Keratinocyte (primary cell): ENCODE results near the gene LRRC4C. TPM values are rescaled to one million over a fixed set of nuclear protein-coding genes. Genes with fewer than 3 reads are reported as not detected.

Experiments used
- DNase-seq: peaks from one replicate; pipeline ENCODE4 v3.0.0-alpha.2; 2011; ENCODE audit warnings: low read depth, missing footprints, low spot score
- FAIRE-seq: peaks from 2 replicates; lab custom pipeline; 2011; peaks lifted over from hg19 to GRCh38; lab: Jason Lieb, UNC
- H2AFZ ChIP-seq: 2 replicates; pipeline ENCODE4 v1.6.0; 2012; ENCODE audit warnings: low read length, control low read depth, inconsistent platforms; ENCODE audit not compliant: control insufficient read depth
- H3K27ac ChIP-seq: 2 replicates; pipeline ENCODE4 v1.5.1; 2011; ENCODE audit warnings: low read length; ENCODE audit not compliant: control insufficient read depth, insufficient read depth
- H3K27me3 ChIP-seq: 3 replicates; pipeline ENCODE4 v1.6.0; 2011; ENCODE audit warnings: low read length; ENCODE audit not compliant: control insufficient read depth, insufficient read depth; ENCODE audit errors: extremely low read depth
- H3K36me3 ChIP-seq, 2 experiments: 2 replicates in 1 of 2; 3 replicates in 1 of 2; pipeline ENCODE4 v1.5.1; 2011; ENCODE audit warnings: low read length in 2 of 2, mild to moderate bottlenecking in 1 of 2; ENCODE audit not compliant: control insufficient read depth in 2 of 2, insufficient read depth in 2 of 2; ENCODE audit errors: extremely low read depth in 1 of 2
- H3K4me1 ChIP-seq: 3 replicates; pipeline ENCODE4 v1.5.1; 2011; ENCODE audit warnings: low read length; ENCODE audit not compliant: control insufficient read depth, insufficient read depth; ENCODE audit errors: extremely low read depth
- H3K4me2 ChIP-seq: 3 replicates; pipeline ENCODE4 v1.6.0; 2011; ENCODE audit warnings: low read depth, low read length; ENCODE audit not compliant: control insufficient read depth, insufficient read depth; ENCODE audit errors: extremely low read depth
- H3K4me3 ChIP-seq, 3 experiments: fragments of 200-600 bp in 1 of 3; sonication (generic) in 1 of 3; 2 replicates in 2 of 3; 3 replicates in 1 of 3; pipeline ENCODE4 v1.5.1; 2011 to 2016; ENCODE audit warnings: low read length in 3 of 3, mild to moderate bottlenecking in 3 of 3, control low read depth in 2 of 3, inconsistent platforms in 1 of 3, low read depth in 1 of 3, mixed read lengths in 1 of 3, mixed run types in 1 of 3, moderate library complexity in 1 of 3; ENCODE audit not compliant: control insufficient read depth in 2 of 3, insufficient read depth in 2 of 3; ENCODE audit errors: extremely low read depth in 1 of 3
- H3K79me2 ChIP-seq: 2 replicates; pipeline ENCODE4 v1.6.0; 2012; ENCODE audit warnings: low read length; ENCODE audit not compliant: control insufficient read depth, insufficient read depth
- H3K9ac ChIP-seq: 3 replicates; pipeline ENCODE4 v1.6.0; 2011; ENCODE audit warnings: low read length; ENCODE audit not compliant: control insufficient read depth, insufficient read depth; ENCODE audit errors: extremely low read depth
- H3K9me1 ChIP-seq: 3 replicates; pipeline ENCODE4 v1.6.0; 2011; ENCODE audit warnings: low read length; ENCODE audit not compliant: control insufficient read depth, insufficient read depth; ENCODE audit errors: extremely low read depth
- H3K9me3 ChIP-seq: 2 replicates; pipeline ENCODE4 v1.5.1; 2012; ENCODE audit warnings: low read depth, low read length; ENCODE audit not compliant: control insufficient read depth
- H4K20me1 ChIP-seq: 3 replicates; pipeline ENCODE4 v1.6.0; 2011; ENCODE audit warnings: low read length; ENCODE audit not compliant: control insufficient read depth, insufficient read depth; ENCODE audit errors: extremely low read depth
- EZH2 ChIP-seq: IDR thresholded peaks from one replicate; pipeline ENCODE4 v1.6.1; 2012; ENCODE audit warnings: inconsistent platforms, mild to moderate bottlenecking, low read length, moderate library complexity
- dilution Hi-C: fragments of 300-500 bp; cut with MboI; formaldehyde crosslinking; loops from one replicate; pipeline ENCODE4 v1.7.0; 2020; ENCODE audit warnings: low sequenced_read_pairs; ENCODE audit not compliant: extremely low pct_ligation_motif_present
- polyA plus RNA-seq, 5 experiments: library from polyadenylated mRNA; depleted of rRNA in 3 of 5; stranded (reverse) in 3 of 5; stranded (forward) in 1 of 5; unstranded in 1 of 5; fragments of >200 nt; gene quantifications; 1 replicate in 1 of 5; 2 replicates in 3 of 5; 3 replicates in 1 of 5; pipeline versions ENCODE4 v1.2.1 to v1.2.3, GENCODE V29; 2011 to 2012; ENCODE audit warnings: missing spikeins in 2 of 5, low read depth in 1 of 5, low replicate concordance in 1 of 5
- TF ChIP-seq, protein P1 (sequence below), 3 experiments: IDR thresholded peaks in 1 of 3; conservative IDR thresholded peaks in 1 of 3; optimal IDR thresholded peaks in 1 of 3; 2 replicates in 2 of 3; 3 replicates in 1 of 3; pipeline versions ENCODE3 to v1.5.1; 2011; ENCODE audit warnings: low read length in 3 of 3, mild to moderate bottlenecking in 3 of 3, moderate library complexity in 2 of 3, control low read depth in 1 of 3, inconsistent platforms in 1 of 3; ENCODE audit not compliant: insufficient read depth in 2 of 3; ENCODE audit errors: extremely low read depth in 1 of 3

The LRRC4C gene
- polyA plus RNA-seq, 1 donor (not counting 4 experiments of a cell fraction or from before 2014, with no cell fraction given), result not detected

GRCh38 chr11:41146326-41146725 is 313.1 kb downstream of the LRRC4C start:
- Histone ChIP-seq H4K20me1 (no peaks in the 10 kb centered on the region), H3K27me3 (no peaks in the 10 kb centered on the region), H3K36me3 (no peaks in the 10 kb centered on the region), H3K27ac (no peak overlapping the region), H3K4me3 (no peak overlapping the region), H3K9ac (no peak overlapping the region), H3K4me1 (no peaks in the 10 kb centered on the region), H3K9me3 (no peaks in the 10 kb centered on the region), H3K79me2 (no peaks in the 10 kb centered on the region), H3K4me2 (no peak overlapping the region), H3K9me1 (no peaks in the 10 kb centered on the region), H2AFZ (no peak overlapping the region)
- DNase-seq, result no peak
- dilution Hi-C loops, result no loop called here
- FAIRE-seq, result no peak
- TF ChIP-seq, protein P1, sequence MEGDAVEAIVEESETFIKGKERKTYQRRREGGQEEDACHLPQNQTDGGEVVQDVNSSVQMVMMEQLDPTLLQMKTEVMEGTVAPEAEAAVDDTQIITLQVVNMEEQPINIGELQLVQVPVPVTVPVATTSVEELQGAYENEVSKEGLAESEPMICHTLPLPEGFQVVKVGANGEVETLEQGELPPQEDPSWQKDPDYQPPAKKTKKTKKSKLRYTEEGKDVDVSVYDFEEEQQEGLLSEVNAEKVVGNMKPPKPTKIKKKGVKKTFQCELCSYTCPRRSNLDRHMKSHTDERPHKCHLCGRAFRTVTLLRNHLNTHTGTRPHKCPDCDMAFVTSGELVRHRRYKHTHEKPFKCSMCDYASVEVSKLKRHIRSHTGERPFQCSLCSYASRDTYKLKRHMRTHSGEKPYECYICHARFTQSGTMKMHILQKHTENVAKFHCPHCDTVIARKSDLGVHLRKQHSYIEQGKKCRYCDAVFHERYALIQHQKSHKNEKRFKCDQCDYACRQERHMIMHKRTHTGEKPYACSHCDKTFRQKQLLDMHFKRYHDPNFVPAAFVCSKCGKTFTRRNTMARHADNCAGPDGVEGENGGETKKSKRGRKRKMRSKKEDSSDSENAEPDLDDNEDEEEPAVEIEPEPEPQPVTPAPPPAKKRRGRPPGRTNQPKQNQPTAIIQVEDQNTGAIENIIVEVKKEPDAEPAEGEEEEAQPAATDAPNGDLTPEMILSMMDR (optimal IDR thresholded peaks at IDR 0.05 in 1 of 3, IDR thresholded peaks at IDR 0.05 in 1 of 3, conservative IDR thresholded peaks at IDR 0.05 in 1 of 3; ENCODE audit: extremely low read depth in 1 of 3, insufficient read depth in 2 of 3, low read length in 3 of 3), result no peak
- TF ChIP-seq EZH2, result no peak

DNA sequence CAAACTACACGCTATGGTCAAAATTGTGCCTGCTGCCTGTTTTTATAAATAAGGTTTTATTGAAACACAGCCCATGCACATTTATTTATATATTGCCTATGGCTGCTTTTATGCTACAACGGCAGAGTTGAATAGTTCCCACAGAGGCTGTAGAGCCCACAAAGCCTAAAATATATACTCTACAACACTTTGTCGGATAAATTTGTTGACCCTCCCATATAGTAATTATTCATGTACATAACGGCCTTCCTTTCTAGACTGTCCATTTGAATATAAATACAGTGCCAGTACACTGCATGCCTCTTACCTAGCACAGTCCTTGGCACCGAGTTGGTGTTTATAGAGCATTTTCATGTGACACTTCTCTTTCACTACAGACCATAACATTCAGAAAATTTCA is 314.0 kb downstream of the LRRC4C start:
- H3K9me1 ChIP-seq, result no peaks in the 10 kb centered on the region
- H4K20me1 ChIP-seq, result no peaks in the 10 kb centered on the region
- H3K79me2 ChIP-seq, result no peaks in the 10 kb centered on the region
- DNase-seq, result no peak
- no peaks in the 10 kb centered on the region for H3K9me3 ChIP-seq
- no peak for FAIRE-seq
- no peak overlapping the region for H3K27ac ChIP-seq
- H3K36me3 ChIP-seq, result no peaks in the 10 kb centered on the region
- no peaks in the 10 kb centered on the region for H3K27me3 ChIP-seq
- no peak overlapping the region for H3K4me2 ChIP-seq
- no peak overlapping the region for H2AFZ ChIP-seq
- TF ChIP-seq, protein P1 (optimal IDR thresholded peaks at IDR 0.05 in 1 of 3, IDR thresholded peaks at IDR 0.05 in 1 of 3, conservative IDR thresholded peaks at IDR 0.05 in 1 of 3; ENCODE audit: extremely low read depth in 1 of 3, insufficient read depth in 2 of 3, low read length in 3 of 3), result no peak
- TF ChIP-seq EZH2, result no peak
- dilution Hi-C loops, result no loop called here
- no peak overlapping the region for H3K9ac ChIP-seq
- no peak overlapping the region for H3K4me3 ChIP-seq
- H3K4me1 ChIP-seq, result no peaks in the 10 kb centered on the region
